HepG2 (cell line): ENCODE measurements around the gene MRPS34. TPM values are rescaled to one million over a fixed set of nuclear protein-coding genes. Genes with fewer than 3 reads are reported as not detected.

Source experiments
- DPF2 ChIP-seq: sonication (generic); formaldehyde crosslinking; IDR thresholded peaks from 2 replicates; pipeline ENCODE4 v1.4.0; 2020; ENCODE audit warnings: mild to moderate bottlenecking, low read depth, missing genetic modification reagents, borderline replicate concordance
- ELF3 ChIP-seq: IDR thresholded peaks from 2 replicates; pipeline ENCODE4 v1.6.1; 2016; ENCODE audit warnings: missing genetic modification reagents, missing compliant biosample characterization
- FIP1L1 ChIP-seq: fragments of 200-400 bp; formaldehyde crosslinking; IDR thresholded peaks from 2 replicates; pipeline ENCODE4 v1.6.1; 2018; ENCODE audit warnings: low read depth, mild to moderate bottlenecking, low read length, moderate library complexity, borderline replicate concordance; ENCODE audit not compliant: insufficient read depth
- FLYWCH1 ChIP-seq: sonication (generic); formaldehyde crosslinking; IDR thresholded peaks from 2 replicates; pipeline ENCODE4 v1.8.1; 2023; ENCODE audit warnings: mild to moderate bottlenecking, missing genetic modification reagents
- GABPB1 ChIP-seq: IDR thresholded peaks from 2 replicates; pipeline ENCODE4 v1.6.1; 2016; ENCODE audit warnings: mild to moderate bottlenecking, missing genetic modification reagents, moderate library complexity, missing compliant biosample characterization
- HCFC1 ChIP-seq: fragments of 150-350 bp; IDR thresholded peaks from 2 replicates; pipeline ENCODE4 v1.6.1; 2014; ENCODE audit warnings: low read depth, low read length
- HDAC6 ChIP-seq: fragments of 200-600 bp; sonication (generic); IDR thresholded peaks from 2 replicates; pipeline ENCODE4 v1.7.0; 2017; ENCODE audit warnings: mild to moderate bottlenecking, antibody characterized with exemption, low read length, low read depth
- HMG20B ChIP-seq: conservative IDR thresholded peaks from 2 replicates; pipeline ENCODE4 v1.6.1; 2016; ENCODE audit warnings: missing genetic modification reagents, missing compliant biosample characterization
- MEIS1 ChIP-seq: sonication (generic); formaldehyde crosslinking; IDR thresholded peaks from 2 replicates; pipeline ENCODE4 v1.9.0; 2021; ENCODE audit warnings: mild to moderate bottlenecking, missing genetic modification reagents, moderate library complexity, borderline replicate concordance
- MLLT10 ChIP-seq: sonication (generic); formaldehyde crosslinking; IDR thresholded peaks from 2 replicates; pipeline ENCODE4 v1.4.0; 2020; ENCODE audit warnings: missing genetic modification reagents
- SALL2 ChIP-seq: sonication (generic); formaldehyde crosslinking; IDR thresholded peaks from 2 replicates; pipeline ENCODE4 v1.8.1; 2023; ENCODE audit warnings: mild to moderate bottlenecking, missing genetic modification reagents, inconsistent platforms
- SIX1 ChIP-seq: sonication (generic); formaldehyde crosslinking; IDR thresholded peaks from 2 replicates; pipeline ENCODE4 v1.4.0; 2020; ENCODE audit warnings: missing genetic modification reagents, borderline replicate concordance
- TARDBP ChIP-seq: sonication (generic); formaldehyde crosslinking; IDR thresholded peaks from 2 replicates; pipeline ENCODE4 v1.8.0; 2022; ENCODE audit warnings: mild to moderate bottlenecking, missing genetic modification reagents
- YEATS4 ChIP-seq: sonication (generic); formaldehyde crosslinking; IDR thresholded peaks from 2 replicates; pipeline ENCODE4 v1.4.0; 2020; ENCODE audit warnings: missing genetic modification reagents, borderline replicate concordance
- ZBTB34 ChIP-seq: sonication (generic); formaldehyde crosslinking; IDR thresholded peaks from 2 replicates; pipeline ENCODE4 v1.8.0; 2022; ENCODE audit warnings: mild to moderate bottlenecking, missing genetic modification reagents
- ZNF225 ChIP-seq: sonication (generic); formaldehyde crosslinking; IDR thresholded peaks from 2 replicates; pipeline ENCODE4 v1.4.0; 2020; ENCODE audit warnings: mild to moderate bottlenecking, missing genetic modification reagents
- ZNF317 ChIP-seq: sonication (generic); formaldehyde crosslinking; IDR thresholded peaks from 2 replicates; pipeline ENCODE4 v1.5.0; 2020; ENCODE audit warnings: mild to moderate bottlenecking, missing genetic modification reagents
- ZNF430 ChIP-seq: sonication (generic); formaldehyde crosslinking; IDR thresholded peaks from 2 replicates; pipeline ENCODE4 v1.9.0; 2021; ENCODE audit warnings: mild to moderate bottlenecking, missing genetic modification reagents
- ZNF598 ChIP-seq: sonication (generic); formaldehyde crosslinking; IDR thresholded peaks from 2 replicates; pipeline ENCODE4 v1.5.1; 2020; ENCODE audit warnings: mild to moderate bottlenecking, missing genetic modification reagents, borderline replicate concordance
- polyA plus RNA-seq, 8 experiments: library from polyadenylated mRNA; depleted of rRNA in 3 of 8; stranded (reverse) in 7 of 8; unstranded in 1 of 8; fragments of >200 nt; fragmentation: Illumina TruSeq in 4 of 8; extraction: Trizol in 4 of 8; gene quantifications; 2 replicates each; pipeline versions ENCODE4 v1.2.1 to v1.2.3, GENCODE V29; 2011 to 2016; ENCODE audit warnings: low read depth in 4 of 8, missing spikeins in 1 of 8, mixed read lengths in 1 of 8; ENCODE audit not compliant: insufficient read depth in 1 of 8
- total RNA-seq, 5 experiments: library from RNA; depleted of rRNA; stranded (reverse); fragments of >200 nt; fragmentation: Illumina TruSeq; extraction: Trizol; gene quantifications; 2 replicates each; pipeline ENCODE4 v1.2.3, GENCODE V29; 2016; ENCODE audit warnings: low read depth in 1 of 5

The MRPS34 gene
- total and polyA plus RNA-seq, 2 of the 13 experiments (the other 11 are each of a cell fraction or from before 2014, with no cell fraction given) = 63.5 to 131 TPM

- no peak for TF ChIP-seq SIX1 (CRISPR knock-in tag)
- TF ChIP-seq HDAC6 = no peak
- TF ChIP-seq ELF3 (CRISPR knock-in tag) = peak; percentile 51
- no peak; the same call in 1 of the 2 replicates for TF ChIP-seq DPF2 (CRISPR knock-in tag)
- peak; percentile 48; the same call in 1 of the 2 replicates for TF ChIP-seq ZBTB34
- no peak for TF ChIP-seq FIP1L1
- peak; percentile 74 for TF ChIP-seq HCFC1
- peak; percentile 84 for TF ChIP-seq TARDBP (CRISPR knock-in tag)
- peak; percentile 73; the same call in 1 of the 2 replicates for TF ChIP-seq SALL2
- TF ChIP-seq YEATS4 (CRISPR knock-in tag) = peak; percentile 99
- TF ChIP-seq ZNF317 (CRISPR knock-in tag) = no peak
- TF ChIP-seq HMG20B (CRISPR knock-in tag) = 0 out of 2 replicates have a peak, but pooled peaks have one; percentile 38
- no peak for TF ChIP-seq MLLT10 (CRISPR knock-in tag)
- peak; percentile 71 for TF ChIP-seq ZNF430
- TF ChIP-seq FLYWCH1 (CRISPR knock-in tag) = peak; percentile 88; the same call in 1 of the 2 replicates
- peak; percentile 98 for TF ChIP-seq GABPB1
- TF ChIP-seq MEIS1 = no peak; the same call in 1 of the 2 replicates
- no peak for TF ChIP-seq ZNF225 (CRISPR knock-in tag)
- TF ChIP-seq ZNF598 (CRISPR knock-in tag) = no peak
Observed at GRCh38 chr16:1772908-1773702, at the start of gene MRPS34 (continued).
